ENCODE data around the gene MLKL. TPM values are rescaled to one million over a fixed set of nuclear protein-coding genes. Genes with fewer than 3 reads are reported as not detected.
A peak's percentile ranks its signal among the peaks of the same experiment; 100 is the strongest.
"Not testable (repeated sequence)": the region's sequence is repeated elsewhere in the genome, so short reads cannot be mapped to it uniquely, and the experiment has no call there.

MLKL gene
- polyA plus RNA-seq, 12 donors = 1.9 to 12.0 (median 2.7) TPM; not detected in 1

GRCh38 chr16:74700116-74700437, 585 bp downstream of the MLKL start:
- DNase-seq = peak; percentile 9

DNA sequence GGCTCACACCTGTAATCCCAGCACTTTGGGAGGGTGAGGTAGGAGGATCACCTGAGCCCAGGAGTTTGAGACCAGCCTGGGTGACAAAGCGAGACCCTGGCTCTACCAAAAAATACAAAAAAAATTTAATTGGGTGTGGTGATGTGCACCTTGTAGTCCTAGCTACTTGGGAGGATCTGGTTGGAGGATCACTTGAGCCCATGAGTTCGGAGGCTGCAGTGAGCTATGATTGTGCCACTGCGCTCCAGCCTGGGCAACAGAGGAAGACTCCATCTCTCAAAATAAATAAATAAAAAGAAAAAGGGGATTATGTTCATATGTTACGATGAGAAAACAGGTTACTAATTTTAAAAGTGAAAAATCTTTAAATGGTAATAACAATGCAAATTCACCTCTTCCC, 996 bp downstream of the MLKL start:
- no peak for DNase-seq

DNA sequence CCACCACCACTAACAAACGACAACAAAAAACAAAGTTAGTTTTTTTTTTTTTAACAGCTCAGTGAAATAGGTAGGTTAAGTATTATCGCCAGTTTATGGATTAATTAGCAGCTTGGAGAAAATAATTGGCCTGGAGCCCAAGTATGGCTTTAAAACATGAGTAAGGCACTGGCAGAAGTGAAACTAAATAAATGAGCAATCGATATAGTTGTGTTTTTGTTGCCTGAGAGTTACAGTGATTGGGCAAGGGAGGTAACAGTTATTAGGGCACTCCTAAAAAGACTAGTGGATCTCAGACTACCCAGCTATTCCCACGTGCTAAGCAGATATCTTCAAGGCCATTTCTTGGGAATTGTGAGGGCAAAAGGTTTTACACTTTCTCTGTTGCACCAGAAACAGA, 2.4 kb downstream of the MLKL start:
- no peak for DNase-seq

DNA sequence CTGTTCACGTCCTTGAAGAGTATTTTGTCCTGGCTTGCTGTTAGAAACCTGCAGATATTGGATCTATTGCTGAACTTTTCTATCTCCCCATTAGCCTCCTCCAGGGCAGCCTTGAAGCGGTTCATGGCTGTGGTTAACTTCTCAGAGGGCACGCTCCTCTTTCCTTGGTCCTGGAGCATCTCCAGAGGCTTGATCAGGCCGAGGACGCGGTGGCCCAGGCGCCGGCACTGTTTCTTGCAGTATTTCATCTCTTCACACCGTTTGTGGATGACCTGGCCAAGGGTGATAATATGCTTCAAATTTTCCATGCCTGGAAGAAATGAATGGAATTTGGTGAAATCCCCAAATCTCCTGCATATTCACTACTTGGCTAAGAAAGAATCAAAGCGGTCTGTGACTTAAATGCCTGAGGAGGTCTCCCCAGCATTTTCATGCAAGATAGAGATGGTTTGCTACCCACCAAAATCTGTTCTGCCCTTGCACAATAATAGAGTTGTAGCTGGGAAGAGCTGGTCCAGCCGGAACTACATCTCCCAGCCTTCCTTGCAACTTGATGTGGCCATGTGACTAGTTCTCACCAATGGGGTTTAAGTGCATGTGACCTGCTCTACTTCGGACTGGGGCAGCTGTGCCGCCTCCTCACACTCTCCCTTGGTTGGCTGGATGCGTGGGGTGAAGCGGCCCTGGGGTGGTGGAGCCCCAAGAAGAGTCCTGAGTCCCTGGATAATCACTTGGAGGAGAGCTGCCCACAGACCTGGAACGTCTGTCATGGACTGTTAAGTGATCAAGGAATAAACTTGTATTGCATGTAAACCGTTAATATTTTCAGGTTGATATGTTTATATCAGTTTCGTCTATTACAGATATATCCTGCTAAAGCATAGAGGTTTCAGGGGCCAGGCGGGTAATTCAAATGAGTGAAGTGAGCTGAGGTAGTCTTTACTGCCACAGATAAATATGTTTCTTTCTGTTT, 4.9 kb downstream of the MLKL start:
- peak; percentile 83 for DNase-seq

GRCh38 chr16:74691093-74691855, 9.4 kb downstream of the MLKL start:
- DNase-seq = no peak

DNA sequence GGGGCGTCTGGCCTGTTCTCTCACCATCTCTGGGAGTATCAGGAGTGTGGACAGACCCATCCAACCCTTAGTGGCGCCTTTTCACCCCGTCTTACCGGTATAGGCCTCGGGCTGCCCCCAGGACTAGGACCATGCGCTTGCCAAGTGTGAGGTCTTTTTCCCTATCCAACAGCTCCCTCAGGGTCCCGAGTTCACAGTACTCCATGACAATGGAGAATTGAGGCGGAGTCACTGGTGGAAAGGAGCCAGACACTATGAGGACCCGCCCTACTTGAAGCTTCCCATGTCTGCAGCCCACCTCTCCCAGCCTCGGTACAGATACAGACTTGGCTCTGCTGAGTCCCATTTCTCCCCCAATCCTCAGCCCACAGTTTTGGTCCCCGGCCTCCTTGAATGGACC, 18.1 kb downstream of the MLKL start:
- DNase-seq = no peak

- DNase-seq = no peak
Measured at GRCh38 chr16:74680681-74681080, 20.0 kb downstream of the MLKL start.

- DNase-seq = no peak
Measured at GRCh38 chr16:74679983-74680382, 20.7 kb downstream of the MLKL start.

DNA sequence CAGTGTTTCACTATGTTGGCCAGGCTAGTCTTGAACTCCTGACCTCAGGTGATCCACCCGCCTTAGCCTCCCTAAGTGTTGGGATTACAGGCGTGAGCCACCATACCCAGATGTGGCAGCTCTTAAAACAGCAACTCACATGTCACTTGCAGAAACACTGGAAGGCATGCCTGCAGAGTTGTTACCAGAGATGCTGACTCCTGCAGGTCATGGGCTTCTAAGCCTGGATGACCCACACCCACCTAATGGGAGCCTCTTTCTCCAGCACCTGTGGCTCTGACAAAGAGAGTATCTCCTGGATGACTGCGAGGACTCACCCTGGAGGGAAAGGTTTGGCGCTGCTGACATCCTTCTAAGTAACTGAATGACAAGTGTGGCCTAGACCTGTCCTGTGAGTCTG, 22.8 kb downstream of the MLKL start:
- DNase-seq = no peak

- no peak for DNase-seq
Measured at GRCh38 chr16:74673876-74674275, 26.8 kb downstream of the MLKL start.

DNA sequence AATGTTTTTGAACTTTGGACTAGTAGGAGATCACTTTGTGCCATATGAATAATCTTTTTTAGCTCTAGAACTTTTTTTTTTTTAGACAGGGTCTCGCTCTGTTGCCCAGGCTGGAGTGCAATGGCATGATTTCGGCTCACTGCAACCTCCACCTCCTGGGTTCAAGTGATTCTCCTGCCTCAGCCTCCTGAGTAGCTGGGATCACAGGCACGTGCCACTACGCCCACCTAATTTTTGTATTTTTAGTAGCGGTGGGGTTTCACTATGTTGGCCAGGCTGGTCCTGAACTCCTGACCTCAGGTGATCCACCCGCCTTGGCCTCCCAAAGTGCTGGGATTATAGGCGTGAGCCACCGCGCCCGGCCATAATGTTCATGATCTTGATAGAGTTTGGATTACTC, 31.8 kb downstream of the MLKL start:
- DNase-seq = not testable (repeated sequence)

- peak; percentile 45 for DNase-seq
Measured at GRCh38 chr16:74667255-74667700, 33.4 kb downstream of the MLKL start.

DNA sequence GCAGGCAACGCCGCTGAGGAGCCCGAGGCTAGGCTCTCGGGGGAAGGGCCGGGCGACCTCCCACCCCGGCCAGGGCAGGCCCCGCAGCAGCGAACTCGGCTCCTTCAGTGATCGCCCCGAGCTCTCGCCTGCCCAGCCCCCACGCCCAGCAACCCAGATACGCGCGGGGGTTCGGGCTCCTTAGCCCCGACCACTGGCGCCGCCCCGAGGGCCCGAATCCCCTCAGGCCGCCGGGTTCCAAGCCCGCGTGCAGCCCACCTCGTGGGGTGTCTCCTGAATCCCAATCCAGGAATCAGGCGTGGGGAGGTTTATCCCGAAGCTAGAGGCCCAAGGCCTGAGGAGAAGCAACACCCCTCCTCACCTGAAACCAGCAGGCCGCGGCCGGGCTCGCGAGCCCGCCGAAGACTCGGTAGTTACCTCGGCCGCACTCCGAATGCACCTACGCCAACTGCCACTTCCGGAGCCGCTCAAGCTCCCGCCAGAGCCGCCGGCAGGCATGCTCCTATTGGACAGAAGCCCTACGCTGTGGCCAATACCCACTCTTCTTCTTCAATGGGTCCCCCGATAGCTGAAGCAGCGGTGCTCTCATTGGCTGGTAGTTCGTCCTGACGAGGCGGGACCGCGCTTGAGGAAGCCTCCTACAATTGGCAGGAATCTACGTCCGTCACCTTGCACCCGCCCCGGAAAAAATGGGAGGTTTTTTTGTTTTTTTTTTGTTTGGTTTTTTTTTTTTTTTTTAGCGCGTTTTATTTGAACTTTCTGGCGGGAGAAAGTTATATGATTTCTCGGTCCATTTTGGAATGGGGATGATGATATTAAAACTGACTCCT, 34.0 kb downstream of the MLKL start, which contains the start of gene RFWD3:
Gene RFWD3, minus strand, starts transcription at position 453 of the 830 bp plus-strand sequence. CDS start 5,428 bp downstream, outside the sequence.
- DNase-seq = peak; percentile 98

DNA sequence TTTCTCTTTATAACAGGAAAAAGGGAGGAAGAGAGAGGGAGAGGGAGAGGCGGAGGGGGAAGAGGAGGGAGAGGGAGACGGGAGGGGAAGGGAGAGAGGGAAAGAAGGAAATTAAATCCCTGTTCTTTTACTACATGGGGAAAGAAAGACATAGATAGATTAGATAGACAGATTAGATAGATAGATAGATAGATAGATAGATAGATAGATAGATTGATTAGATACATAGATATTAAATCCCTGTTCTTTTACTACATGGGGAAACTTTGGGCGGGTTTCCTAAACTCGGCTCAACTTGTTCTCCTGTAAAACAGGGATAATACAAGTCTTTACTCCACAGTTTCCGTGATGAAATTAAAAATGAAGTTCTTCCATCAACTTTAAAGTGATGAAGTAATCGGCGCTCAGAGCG, 34.6 kb downstream of the MLKL start:
- no peak for DNase-seq

- DNase-seq = no peak
Measured at GRCh38 chr16:74661064-74661463, 39.6 kb downstream of the MLKL start.

DNA sequence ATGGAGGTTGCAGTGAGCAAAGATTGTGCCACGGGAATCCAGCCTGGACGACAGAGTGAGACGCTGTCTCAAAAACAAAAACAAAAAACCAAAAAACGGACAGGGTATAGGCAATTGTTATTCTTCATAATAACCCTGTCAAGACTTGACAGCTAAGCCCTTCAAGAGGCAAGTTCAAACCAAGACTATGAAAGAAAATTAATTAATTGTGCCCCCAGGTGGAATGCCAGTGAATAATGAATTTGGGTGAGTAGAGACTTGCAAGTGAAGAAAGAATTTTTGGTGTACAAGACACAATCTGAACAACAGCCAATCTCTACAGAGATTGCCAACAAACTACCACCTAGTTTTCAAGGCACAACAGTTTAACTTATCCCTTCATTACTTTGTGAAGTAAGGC, 40.3 kb downstream of the MLKL start:
- DNase-seq = no peak

DNA sequence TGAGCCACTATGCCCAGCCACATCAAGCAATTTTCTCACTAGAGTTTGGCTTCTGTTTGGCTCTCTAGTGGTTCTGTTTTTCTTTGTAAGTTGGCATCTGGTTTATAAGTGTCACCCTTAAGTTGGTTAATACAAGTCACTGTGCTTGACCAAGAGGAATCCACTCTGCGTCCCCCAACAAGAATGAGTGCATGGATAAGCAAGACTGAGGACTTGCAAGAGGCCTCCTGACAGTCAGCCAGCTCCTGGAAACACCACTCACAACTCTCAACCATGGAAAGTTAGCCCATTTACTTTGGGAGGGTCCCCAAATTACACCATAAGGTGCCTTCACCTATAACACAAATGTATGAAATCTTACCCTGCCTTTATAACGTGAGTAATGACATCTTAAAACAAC, 41.6 kb downstream of the MLKL start:
- no peak for DNase-seq

- DNase-seq = no peak
Measured at GRCh38 chr16:74657870-74658642, 42.6 kb downstream of the MLKL start.

- no peak for DNase-seq
Measured at GRCh38 chr16:74654536-74655050, 46.1 kb downstream of the MLKL start.

DNA sequence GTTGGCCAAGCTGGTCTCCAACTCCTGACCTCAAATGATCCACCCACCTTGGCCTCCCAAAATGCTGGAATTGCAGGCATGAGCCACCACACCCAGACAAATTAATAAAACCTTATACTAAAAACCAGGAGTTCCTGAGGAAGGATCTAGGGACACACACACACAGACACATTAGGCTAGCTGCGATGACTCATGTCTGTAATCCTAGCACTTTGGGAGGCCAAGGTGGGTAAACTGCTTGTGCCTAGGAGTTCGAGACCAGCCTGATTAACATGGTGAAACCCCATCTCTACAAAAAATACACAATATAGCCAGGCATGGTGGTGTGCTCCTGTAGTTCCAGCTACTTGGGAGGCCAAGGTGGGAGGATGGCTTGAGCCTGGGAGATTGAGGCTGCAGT, 47.8 kb downstream of the MLKL start:
- DNase-seq = not testable (repeated sequence)

GRCh38 chr16:74652249-74652648, 48.4 kb downstream of the MLKL start:
- no peak for DNase-seq
